Suprapubic skin (tissue), 4 donors: Measurements from ENCODE around the gene RBM47. TPM values are rescaled to one million over a fixed set of nuclear protein-coding genes. Genes with fewer than 3 reads are reported as not detected.
"Not testable (repeated sequence)": the region's sequence is repeated elsewhere in the genome, so short reads cannot be mapped to it uniquely, and the experiment has no call there.

ENCODE experiments used
- DNase-seq, 2 donors: peaks; one replicate each; pipeline ENCODE4 v3.0.0-alpha.2; 2019; ENCODE audit warnings: low spot score in 2 of 2
- H3K27ac ChIP-seq: fragments of 200-600 bp; sonication (generic); one replicate; pipeline ENCODE4 v1.5.1; 2019
- H3K27me3 ChIP-seq: fragments of 200-600 bp; sonication (generic); one replicate; pipeline ENCODE4 v1.5.1; 2019
- H3K36me3 ChIP-seq: fragments of 200-600 bp; sonication (generic); one replicate; pipeline ENCODE4 v1.5.1; 2019
- H3K4me1 ChIP-seq: fragments of 200-600 bp; sonication (generic); one replicate; pipeline ENCODE4 v1.5.1; 2019
- H3K4me3 ChIP-seq: fragments of 200-600 bp; sonication (generic); one replicate; pipeline ENCODE4 v1.5.1; 2019; ENCODE audit warnings: mild to moderate bottlenecking
- H3K9me3 ChIP-seq: fragments of 200-600 bp; sonication (generic); one replicate; pipeline ENCODE4 v1.5.1; 2019
- EP300 ChIP-seq: sonication (generic); formaldehyde crosslinking; IDR thresholded peaks from one replicate; pipeline ENCODE4 v1.6.1; 2017; ENCODE audit warnings: antibody characterized with exemption
- POLR2A ChIP-seq, 2 donors: fragments of 450-650 bp; IDR thresholded peaks; one replicate each; pipeline ENCODE4 v1.6.1; 2017; ENCODE audit warnings: antibody characterized with exemption in 2 of 2, mild to moderate bottlenecking in 2 of 2, moderate library complexity in 2 of 2
- POLR2AphosphoS5 ChIP-seq, 3 donors: sonication (generic); formaldehyde crosslinking; IDR thresholded peaks; one replicate each; pipeline ENCODE4 v1.6.1; 2017; ENCODE audit warnings: antibody characterized with exemption in 3 of 3
- WGBS: methylation state at CpG from one replicate; pipeline ENCODE4 v1.1.5; 2018; 5-methylcytosine and 5-hydroxymethylcytosine counted together
- total RNA-seq, 4 donors: library from RNA; depleted of rRNA; stranded (reverse); fragments of >200 nt; gene quantifications; one replicate each; pipeline ENCODE4 v1.1.0, GENCODE V29; 2016
- TF ChIP-seq, protein P1 (sequence below), 2 donors: fragments of 200-600 bp in 1 of 2; fragments of 450-650 bp in 1 of 2; sonication (generic) in 1 of 2; IDR thresholded peaks; one replicate each; pipeline ENCODE4 v1.5.1; 2016 to 2019; ENCODE audit warnings: antibody characterized with exemption in 2 of 2, mild to moderate bottlenecking in 1 of 2, moderate library complexity in 1 of 2

RBM47 gene
- total RNA-seq, 4 donors from 2014 or later: 40.2 to 286 (median 47.4) TPM

GRCh38 chr4:40630335-40631021 is 814 bp upstream of the RBM47 start:
- Histone ChIP-seq H3K9me3 (no peaks in the 10 kb centered on the region), H3K4me3 (peak overlapping the region; percentile 73), H3K36me3 (no peaks in the 10 kb centered on the region), H3K27ac (peak overlapping the region; percentile 95), H3K4me1 (peaks cover 26% of the 10 kb centered on the region), H3K27me3 (no peaks in the 10 kb centered on the region)
- TF ChIP-seq POLR2A (IDR thresholded peaks at IDR 0.05) (no peak), EP300 (no peak), POLR2AphosphoS5 (IDR thresholded peaks at IDR 0.05) (no peak)
- TF ChIP-seq, protein P1, sequence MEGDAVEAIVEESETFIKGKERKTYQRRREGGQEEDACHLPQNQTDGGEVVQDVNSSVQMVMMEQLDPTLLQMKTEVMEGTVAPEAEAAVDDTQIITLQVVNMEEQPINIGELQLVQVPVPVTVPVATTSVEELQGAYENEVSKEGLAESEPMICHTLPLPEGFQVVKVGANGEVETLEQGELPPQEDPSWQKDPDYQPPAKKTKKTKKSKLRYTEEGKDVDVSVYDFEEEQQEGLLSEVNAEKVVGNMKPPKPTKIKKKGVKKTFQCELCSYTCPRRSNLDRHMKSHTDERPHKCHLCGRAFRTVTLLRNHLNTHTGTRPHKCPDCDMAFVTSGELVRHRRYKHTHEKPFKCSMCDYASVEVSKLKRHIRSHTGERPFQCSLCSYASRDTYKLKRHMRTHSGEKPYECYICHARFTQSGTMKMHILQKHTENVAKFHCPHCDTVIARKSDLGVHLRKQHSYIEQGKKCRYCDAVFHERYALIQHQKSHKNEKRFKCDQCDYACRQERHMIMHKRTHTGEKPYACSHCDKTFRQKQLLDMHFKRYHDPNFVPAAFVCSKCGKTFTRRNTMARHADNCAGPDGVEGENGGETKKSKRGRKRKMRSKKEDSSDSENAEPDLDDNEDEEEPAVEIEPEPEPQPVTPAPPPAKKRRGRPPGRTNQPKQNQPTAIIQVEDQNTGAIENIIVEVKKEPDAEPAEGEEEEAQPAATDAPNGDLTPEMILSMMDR (IDR thresholded peaks at IDR 0.05): no peak
- peak; percentile 73 to 82 for DNase-seq
- 39% methylated on average over 13 of the region's 41 CpGs for WGBS

GRCh38 chr4:40628888-40629287 is 776 bp downstream of the RBM47 start:
- Histone ChIP-seq H3K4me1 (peaks cover 26% of the 10 kb centered on the region), H3K27ac (peak overlapping the region; percentile 95), H3K4me3 (peak overlapping the region; percentile 73), H3K36me3 (no peaks in the 10 kb centered on the region), H3K9me3 (no peaks in the 10 kb centered on the region), H3K27me3 (no peaks in the 10 kb centered on the region)
- 27% methylated on average over 6 of the region's 6 CpGs for WGBS
- no peak for TF ChIP-seq EP300
- no peak for TF ChIP-seq POLR2AphosphoS5 (IDR thresholded peaks at IDR 0.05)
- TF ChIP-seq, protein P1 (IDR thresholded peaks at IDR 0.05): no peak
- TF ChIP-seq POLR2A (IDR thresholded peaks at IDR 0.05): no peak
- no peak for DNase-seq

DNA sequence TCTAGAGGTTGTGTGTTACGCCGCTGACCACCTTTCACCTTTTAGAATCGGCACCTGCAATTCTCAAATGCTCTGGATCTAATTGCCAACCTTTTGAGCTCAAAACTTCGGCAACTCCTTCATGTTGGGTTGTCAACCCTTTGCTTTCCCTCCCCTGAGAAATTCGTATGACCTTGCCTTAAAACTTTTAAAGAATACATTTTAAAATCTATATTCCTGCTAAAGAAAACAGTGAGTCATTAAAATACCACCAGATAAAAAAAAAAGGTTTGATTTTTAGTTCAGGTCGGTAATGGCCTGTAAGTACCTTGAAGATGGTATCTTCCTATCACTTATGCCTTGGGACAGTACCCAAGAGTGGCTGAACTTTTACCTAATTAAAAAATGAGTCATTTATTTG is 1.3 kb downstream of the RBM47 start:
- H3K36me3 ChIP-seq, H3K9me3 ChIP-seq, H3K27me3 ChIP-seq: not testable (repeated sequence)
- peak overlapping the region; percentile 73 for H3K4me3 ChIP-seq
- peaks cover 26% of the 10 kb centered on the region for H3K4me1 ChIP-seq
- 34% methylated on average over 6 of the region's 6 CpGs for WGBS
- H3K27ac ChIP-seq: peak overlapping the region; percentile 67
- peak in 1 of 2 donors; percentile 6 for DNase-seq

DNA sequence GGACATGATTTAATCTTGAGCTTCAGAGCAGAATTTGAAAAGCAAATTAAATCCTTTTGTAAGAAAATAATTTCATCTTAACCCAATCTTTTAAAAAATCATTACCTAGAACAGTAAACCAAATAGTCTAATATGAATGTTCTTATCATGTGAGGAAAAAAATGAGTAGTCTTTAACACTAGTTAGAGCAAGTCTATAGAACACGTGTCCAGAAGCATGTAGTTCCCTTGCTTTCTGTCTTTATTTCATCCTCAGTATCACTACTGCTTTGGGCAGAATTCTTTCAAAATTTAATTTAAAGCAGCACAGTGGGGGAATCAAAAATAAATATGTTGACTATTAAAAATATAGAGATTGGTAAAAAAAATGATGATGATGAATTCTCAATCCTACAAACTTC is 2.1 kb downstream of the RBM47 start:
- H3K27ac ChIP-seq: peak overlapping the region; percentile 67
- no peak for TF ChIP-seq POLR2A (IDR thresholded peaks at IDR 0.05)
- no peak for TF ChIP-seq EP300
- TF ChIP-seq, protein P1 (IDR thresholded peaks at IDR 0.05): no peak
- TF ChIP-seq POLR2AphosphoS5 (IDR thresholded peaks at IDR 0.05): no peak
- WGBS: 52% methylated on average over 1 of the region's 1 CpG
- H3K9me3 ChIP-seq: no peaks in the 10 kb centered on the region
- no peaks in the 10 kb centered on the region for H3K36me3 ChIP-seq
- H3K4me3 ChIP-seq: peak overlapping the region; percentile 73
- no peak for DNase-seq
- H3K4me1 ChIP-seq: peaks cover 28% of the 10 kb centered on the region
- H3K27me3 ChIP-seq: no peaks in the 10 kb centered on the region

GRCh38 chr4:40626183-40626990 is 3.3 kb downstream of the RBM47 start:
- Histone ChIP-seq H3K4me3 (peak overlapping the region; percentile 73), H3K27me3 (no peaks in the 10 kb centered on the region), H3K9me3 (no peaks in the 10 kb centered on the region), H3K4me1 (peaks cover 35% of the 10 kb centered on the region), H3K36me3 (no peaks in the 10 kb centered on the region), H3K27ac (peak overlapping the region; percentile 67)
- DNase-seq: no peak
- no peak for TF ChIP-seq EP300
- no peak for TF ChIP-seq POLR2AphosphoS5 (IDR thresholded peaks at IDR 0.05)
- no peak for TF ChIP-seq POLR2A (IDR thresholded peaks at IDR 0.05)
- TF ChIP-seq, protein P1 (IDR thresholded peaks at IDR 0.05): no peak
- 37% methylated on average over 10 of the region's 10 CpGs for WGBS
